Heart right ventricle (tissue), 16 donors: ENCODE measurements around the gene LECT2. TPM values are rescaled to one million over a fixed set of nuclear protein-coding genes. Genes with fewer than 3 reads are reported as not detected.

ENCODE experiments used
- ATAC-seq, 8 donors: fragments of 200-7000 bp; cut with Tn5 transposase; one replicate each; pipeline ENCODE4 v1.9.1; 2020; ENCODE audit warnings: mild to moderate bottlenecking in 8 of 8, moderate library complexity in 8 of 8, moderate number of reproducible peaks in 1 of 8
- DNase-seq, 2 donors: peaks; one replicate each; pipeline ENCODE4 v3.0.0-alpha.2; 2020
- H3K27ac ChIP-seq, 10 donors: fragments of 200-600 bp; sonication (generic) in 2 of 10; one replicate each; pipeline versions ENCODE4 v1.5.0 to v1.8.0; 2020 to 2022; ENCODE audit warnings: mild to moderate bottlenecking in 3 of 10
- H3K27me3 ChIP-seq, 7 donors: fragments of 200-600 bp; one replicate each; pipeline ENCODE4 v1.8.0; 2021 to 2022; ENCODE audit warnings: mild to moderate bottlenecking in 2 of 7
- H3K36me3 ChIP-seq, 9 donors: fragments of 200-600 bp; sonication (generic) in 1 of 9; one replicate each; pipeline versions ENCODE4 v1.5.0 to v1.8.0; 2020 to 2022; ENCODE audit warnings: mild to moderate bottlenecking in 2 of 9
- H3K4me1 ChIP-seq, 9 donors: fragments of 200-600 bp; sonication (generic) in 1 of 9; one replicate each; pipeline versions ENCODE4 v1.5.0 to v1.8.0; 2020 to 2022; ENCODE audit warnings: mild to moderate bottlenecking in 4 of 9
- H3K4me3 ChIP-seq, 10 donors: fragments of 200-600 bp; sonication (generic) in 2 of 10; one replicate each; pipeline versions ENCODE4 v1.5.0 to v1.8.0; 2020 to 2022; ENCODE audit warnings: mild to moderate bottlenecking in 7 of 10, moderate library complexity in 2 of 10
- H3K9me3 ChIP-seq, 11 donors: fragments of 200-600 bp in 10 of 11; sonication (generic) in 2 of 11; one replicate each; pipeline versions ENCODE4 v1.5.0 to v1.8.0; 2013 to 2022; ENCODE audit warnings: mild to moderate bottlenecking in 2 of 11, control low read depth in 1 of 11, moderate library complexity in 1 of 11
- WGBS, 2 donors: extraction: QIAGEN DNeasy Blood & Tissue Kit; methylation state at CpG; one replicate each; pipeline ENCODE4 v1.1.7; 2013; ENCODE audit warnings: inconsistent platforms in 1 of 2; 5-methylcytosine and 5-hydroxymethylcytosine counted together
- intact Hi-C, 10 donors: fragments of 100-400 bp; cut with DNase I; formaldehyde crosslinking; loops; one replicate each; pipeline versions ENCODE4 v1.11.1 to v1.14.2; 2022
- polyA plus RNA-seq, 2 donors: library from polyadenylated mRNA; stranded (reverse); fragments of 200-250 nt; gene quantifications; one replicate each; pipeline ENCODE4 v1.2.3, GENCODE V29; 2013
- total RNA-seq, 10 donors: library from RNA; stranded (reverse); fragmentation: NEBNext Ultra II Directional in 3 of 10; extraction: Animal tissue kit (Norgen Biotek cat#: 25700) in 3 of 10; gene quantifications; one replicate each; pipeline versions ENCODE4 v1.2.1 to v1.2.4, GENCODE V29; 2021 to 2023
- TF ChIP-seq, protein P1 (sequence below), 9 donors: fragments of 200-600 bp; sonication (generic) in 2 of 9; IDR thresholded peaks; one replicate each; pipeline versions ENCODE4 v1.5.0 to v1.8.0; 2021 to 2022; ENCODE audit warnings: antibody characterized with exemption in 9 of 9, mild to moderate bottlenecking in 5 of 9, moderate library complexity in 1 of 9
- donor health status: Arrhythmogenic right ventricular cardiomyopathy.
- donor health status: ischemic (EF 13 %, LVEDD 7.1; RV severe dilation, severe dysfunction).
- donor health status: healthy with polysubstance abuse.
- donor health status: DM: no; HTN: yes; CAD: no.
- donor health status: DM: no; HTN: no; CAD: no.
- donor health status: ischemic (EF 25% LVEDD 6.9; RV normal size, moderate dysfunction).
- donor health status: ischemic (EF 25% LVEDD 5.7; RV mildly dilated, moderate dysfunction).
- donor health status: healthy.
- donor health status: DM: yes; HTN: yes; CAD: no.
- donor health status: Ischemic cardiomyopathy.
- donor health status: ischemic (EF 35%, LVEDD 5.7; RV mildly dilated, moderate dysfunction).
- donor health status: nonischemic (EF 11% LVEDD 7.7; RV severe dilation, severe dysfunction).
- donor health status: DM: yes; HTN: yes; CAD: no.
- donor health status: PGD.
- donor health status: ischemic (EF 29% LVEDD 5.4; RV normal size, mild dysfunction).
- donor health status: nonischemic (EF 23%, LVEDD 6.1; RV moderate dilation, normal function).

LECT2 gene
- total and polyA plus RNA-seq, 12 donors, result not detected

DNA sequence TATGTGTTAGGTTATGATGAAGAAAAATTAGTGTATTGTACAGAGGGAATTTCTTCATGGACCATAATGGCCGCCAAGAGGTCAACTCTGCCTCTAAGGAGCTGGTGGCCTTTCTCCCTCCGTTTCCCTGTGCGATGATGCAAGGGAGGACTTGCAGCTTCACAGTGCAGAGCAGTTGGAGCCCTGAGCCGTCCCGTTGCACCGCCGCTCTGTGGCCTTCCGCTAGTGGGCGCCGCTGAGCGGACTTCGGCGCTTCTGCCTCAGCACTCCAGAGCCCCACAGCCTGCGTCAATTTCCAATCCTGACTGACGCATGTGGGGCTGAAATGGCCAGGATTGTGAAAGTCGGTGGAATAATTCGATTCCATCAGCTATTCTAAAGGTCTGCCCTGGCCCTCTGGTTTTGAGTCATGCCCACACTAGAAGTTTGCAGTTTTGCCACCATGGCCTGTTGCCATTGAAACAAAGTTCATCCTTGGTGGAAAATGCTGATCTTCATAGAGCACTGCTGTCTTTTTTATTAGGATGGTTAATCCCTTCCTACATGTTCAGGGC, 22.7 kb upstream of the LECT2 start:
- H3K9me3 ChIP-seq, result no peaks in the 10 kb centered on the region
- DNase-seq (peak; percentile 56 to 79), ATAC-seq (peak; percentile 70 to 89 (median 79))
- peak overlapping the region in 4 of 10 donors; percentile 36 to 77 (median 56) for H3K27ac ChIP-seq
- H3K36me3 ChIP-seq, result no peaks in the 10 kb centered on the region
- intact Hi-C loops, result loop anchor here in 4 of 10 donors (5.0 to 10.0 kb wide), 5 partner anchors 45 to 197 kb away; partner anchors contain the start of gene TGFBI (in 1 of the 4)
- no peak overlapping the region for H3K4me3 ChIP-seq
- peaks cover 0 to 45% (median 30%) of the 10 kb centered on the region in 9 donors for H3K4me1 ChIP-seq
- H3K27me3 ChIP-seq, result peaks cover 0 to 18% (median 0%) of the 10 kb centered on the region in 7 donors
- TF ChIP-seq, protein P1, sequence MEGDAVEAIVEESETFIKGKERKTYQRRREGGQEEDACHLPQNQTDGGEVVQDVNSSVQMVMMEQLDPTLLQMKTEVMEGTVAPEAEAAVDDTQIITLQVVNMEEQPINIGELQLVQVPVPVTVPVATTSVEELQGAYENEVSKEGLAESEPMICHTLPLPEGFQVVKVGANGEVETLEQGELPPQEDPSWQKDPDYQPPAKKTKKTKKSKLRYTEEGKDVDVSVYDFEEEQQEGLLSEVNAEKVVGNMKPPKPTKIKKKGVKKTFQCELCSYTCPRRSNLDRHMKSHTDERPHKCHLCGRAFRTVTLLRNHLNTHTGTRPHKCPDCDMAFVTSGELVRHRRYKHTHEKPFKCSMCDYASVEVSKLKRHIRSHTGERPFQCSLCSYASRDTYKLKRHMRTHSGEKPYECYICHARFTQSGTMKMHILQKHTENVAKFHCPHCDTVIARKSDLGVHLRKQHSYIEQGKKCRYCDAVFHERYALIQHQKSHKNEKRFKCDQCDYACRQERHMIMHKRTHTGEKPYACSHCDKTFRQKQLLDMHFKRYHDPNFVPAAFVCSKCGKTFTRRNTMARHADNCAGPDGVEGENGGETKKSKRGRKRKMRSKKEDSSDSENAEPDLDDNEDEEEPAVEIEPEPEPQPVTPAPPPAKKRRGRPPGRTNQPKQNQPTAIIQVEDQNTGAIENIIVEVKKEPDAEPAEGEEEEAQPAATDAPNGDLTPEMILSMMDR (IDR thresholded peaks at IDR 0.05), result peak; percentile 23 to 77 (median 60)
- 41 to 44% methylated on average over 17 of the region's 17 CpGs for WGBS, 2 donors

DNA sequence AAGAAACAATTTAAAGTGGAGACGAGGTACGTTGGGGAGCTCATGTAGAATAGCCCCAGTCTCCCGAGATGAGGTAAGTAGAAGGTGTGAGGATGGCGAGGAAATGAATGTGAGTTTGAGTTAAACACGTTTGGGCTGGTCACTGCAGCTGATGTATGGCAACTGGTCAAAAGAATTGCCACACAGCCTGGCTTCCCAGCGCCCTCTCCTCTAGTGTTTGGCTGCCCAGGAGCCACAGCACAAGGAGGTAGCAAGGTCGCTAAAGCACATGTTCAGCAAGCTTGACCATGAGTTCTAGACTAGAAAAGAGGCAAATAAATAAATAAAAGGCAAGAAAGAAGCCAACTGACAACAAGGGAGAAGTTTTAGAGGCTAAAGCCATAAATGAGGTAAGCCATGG, 21.4 kb upstream of the LECT2 start:
- Histone ChIP-seq H3K27me3 (peaks cover 0 to 21% (median 0%) of the 10 kb centered on the region in 7 donors), H3K4me1 (peaks cover 0 to 45% (median 30%) of the 10 kb centered on the region in 9 donors), H3K4me3 (no peak overlapping the region), H3K27ac (no peak overlapping the region), H3K36me3 (no peaks in the 10 kb centered on the region), H3K9me3 (peaks cover 0 to under 1% (median 0%) of the 10 kb centered on the region in 11 donors)
- DNase-seq (no peak), ATAC-seq (no peak)
- intact Hi-C loops, result loop anchor here in 4 of 10 donors (5.0 to 10.0 kb wide), 5 partner anchors 46 to 199 kb away; partner anchors contain the start of gene TGFBI (in 1 of the 4)
- TF ChIP-seq, protein P1 (IDR thresholded peaks at IDR 0.05), result no peak
- 97% methylated on average over 7 of the region's 7 CpGs for WGBS, 2 donors

DNA sequence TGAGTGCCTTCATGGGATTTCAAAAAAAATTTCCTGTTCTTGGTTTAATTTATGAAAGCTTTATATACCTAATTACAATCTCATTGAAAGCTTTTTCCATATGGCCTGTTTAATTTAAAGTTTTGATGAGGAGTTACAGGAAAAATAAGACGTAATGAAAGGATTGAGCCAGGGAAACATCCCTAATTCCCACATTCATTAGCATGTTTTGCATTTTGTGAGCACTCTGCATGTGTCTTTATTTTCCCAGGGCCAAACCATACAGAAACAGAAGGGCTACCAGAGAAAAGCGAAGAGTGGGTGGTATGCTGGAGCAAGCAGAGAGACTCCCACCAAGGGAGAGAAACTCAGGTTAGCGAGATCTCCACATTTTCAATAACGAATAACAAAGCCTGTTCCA, 20.3 kb upstream of the LECT2 start:
- Histone ChIP-seq H3K9me3 (peaks cover 0 to 8% (median 0%) of the 10 kb centered on the region in 11 donors), H3K27me3 (peaks cover 0 to 26% (median 0%) of the 10 kb centered on the region in 7 donors), H3K27ac (no peak overlapping the region), H3K36me3 (no peaks in the 10 kb centered on the region), H3K4me1 (peaks cover 0 to 35% (median 21%) of the 10 kb centered on the region in 9 donors), H3K4me3 (no peak overlapping the region)
- 97 to 99% methylated on average over 4 of the region's 4 CpGs for WGBS, 2 donors
- ATAC-seq (no peak), DNase-seq (no peak)
- TF ChIP-seq, protein P1 (IDR thresholded peaks at IDR 0.05), result no peak
- intact Hi-C loops, result loop anchor here in 4 of 10 donors (5.0 to 10.0 kb wide), 5 partner anchors 47 to 200 kb away; partner anchors contain the start of gene TGFBI (in 1 of the 4)

DNA sequence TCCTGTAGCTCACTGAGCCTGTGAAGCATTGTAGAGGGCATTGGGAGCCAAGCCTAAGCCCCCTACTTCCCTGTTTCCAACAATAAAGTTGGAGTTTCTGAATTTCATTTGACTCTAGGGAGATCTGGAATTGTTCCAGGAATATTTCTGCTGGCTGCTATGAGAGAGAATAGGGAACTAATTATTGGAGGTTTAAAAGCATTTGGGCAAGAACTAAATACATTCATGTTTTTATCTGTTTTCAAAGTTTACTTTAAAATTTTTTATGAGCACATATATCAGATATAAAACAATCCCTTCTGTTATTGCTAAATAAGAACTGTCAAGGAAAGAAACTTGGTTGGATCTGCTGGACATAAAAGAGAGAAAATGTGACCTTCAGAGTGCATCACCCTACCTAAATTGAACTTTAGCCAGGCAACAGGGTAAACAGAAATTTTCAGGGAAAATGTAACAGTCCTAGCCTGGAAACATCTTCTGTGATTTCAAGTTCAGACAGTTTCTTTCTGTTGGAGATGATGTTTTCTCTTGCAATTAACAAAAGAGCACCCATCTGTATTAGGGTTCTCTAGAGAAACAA, 19.3 kb upstream of the LECT2 start:
- TF ChIP-seq, protein P1 (IDR thresholded peaks at IDR 0.05), result no peak
- ATAC-seq (peak in 1 of 8 donors; percentile 11), DNase-seq (no peak)
- intact Hi-C loops, result loop anchor here in 3 of 10 donors (10.0 kb wide), 3 partner anchors 51 to 201 kb away; partner anchors contain the start of gene TGFBI (in 1 of the 3)
- Histone ChIP-seq H3K27ac (no peak overlapping the region), H3K4me1 (peaks cover 0 to 25% (median 11%) of the 10 kb centered on the region in 9 donors), H3K36me3 (no peaks in the 10 kb centered on the region), H3K27me3 (peaks cover 0 to 34% (median 0%) of the 10 kb centered on the region in 7 donors), H3K4me3 (no peak overlapping the region), H3K9me3 (peaks cover 0 to 8% (median 0%) of the 10 kb centered on the region in 11 donors)
